Measurements from ENCODE around the gene MRC1. TPM values are rescaled to one million over a fixed set of nuclear protein-coding genes. Genes with fewer than 3 reads are reported as not detected.

The MRC1 gene
- total and polyA plus RNA-seq, 2 of the 8 experiments (the other 6 are each of a cell fraction or from before 2014, with no cell fraction given): 0.03 to 0.06 TPM

- TF ChIP-seq TBP (IDR thresholded peaks at IDR 0.05; ENCODE audit: low read depth, low read length) (no peak), ATF3 (IDR thresholded peaks at IDR 0.05; ENCODE audit: insufficient read depth, low read depth, low read length) (no peak), GTF2F1 (IDR thresholded peaks at IDR 0.05; ENCODE audit: borderline replicate concordance, low read depth, low read length) (no peak), JUND (IDR thresholded peaks at IDR 0.05; ENCODE audit: low read length) (no peak)
Measured at GRCh38 chr10:17880601-17881000, 71.5 kb downstream of the MRC1 start (continued).
